Occipital lobe (tissue), 2 donors: ENCODE measurements around the gene LIMCH1. TPM values are rescaled to one million over a fixed set of nuclear protein-coding genes. Genes with fewer than 3 reads are reported as not detected.

Experiments used
- DNase-seq: peaks from one replicate; lab custom pipeline; 2025; lab: John Stamatoyannopoulos, UW
- total RNA-seq: library from RNA; depleted of rRNA; stranded (reverse); fragments of >200 nt; gene quantifications from one replicate; pipeline ENCODE4 v1.2.3, GENCODE V29; 2014

Gene LIMCH1
- total RNA-seq, 1 donor from 2014 or later = 175 TPM

- no peak for DNase-seq
Observed at GRCh38 chr4:41532336-41532735, 5.6 kb upstream of the LIMCH1 start.

DNA sequence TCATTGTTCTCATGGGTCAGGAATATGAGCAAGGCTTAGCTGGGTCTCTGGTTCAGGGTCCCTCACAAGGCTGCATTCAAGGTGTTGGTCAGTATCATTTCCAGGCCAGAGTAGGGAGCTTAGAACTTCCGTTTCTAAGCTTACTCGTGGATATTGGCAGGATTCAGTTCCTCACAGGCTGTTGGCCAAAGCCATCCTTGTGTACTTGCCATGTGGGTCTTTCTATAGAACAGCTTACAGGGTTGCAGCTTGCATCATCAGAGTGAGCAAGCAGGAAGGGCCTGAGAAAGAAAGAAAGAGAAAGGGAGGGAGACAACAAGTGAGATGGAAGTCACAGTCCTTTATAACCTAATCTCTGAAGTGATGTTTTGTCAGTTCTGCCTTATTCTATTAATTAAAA, 5.1 kb upstream of the LIMCH1 start:
- no peak for DNase-seq

- no peak for DNase-seq
Observed at GRCh38 chr4:41533680-41534079, 4.3 kb upstream of the LIMCH1 start.

GRCh38 chr4:41534404-41534803, 3.6 kb upstream of the LIMCH1 start:
- no peak for DNase-seq

GRCh38 chr4:41535911-41536371, 2.0 kb upstream of the LIMCH1 start:
- DNase-seq = no peak

GRCh38 chr4:41537292-41537890, 566 bp upstream of the LIMCH1 start:
- DNase-seq = no peak

DNA sequence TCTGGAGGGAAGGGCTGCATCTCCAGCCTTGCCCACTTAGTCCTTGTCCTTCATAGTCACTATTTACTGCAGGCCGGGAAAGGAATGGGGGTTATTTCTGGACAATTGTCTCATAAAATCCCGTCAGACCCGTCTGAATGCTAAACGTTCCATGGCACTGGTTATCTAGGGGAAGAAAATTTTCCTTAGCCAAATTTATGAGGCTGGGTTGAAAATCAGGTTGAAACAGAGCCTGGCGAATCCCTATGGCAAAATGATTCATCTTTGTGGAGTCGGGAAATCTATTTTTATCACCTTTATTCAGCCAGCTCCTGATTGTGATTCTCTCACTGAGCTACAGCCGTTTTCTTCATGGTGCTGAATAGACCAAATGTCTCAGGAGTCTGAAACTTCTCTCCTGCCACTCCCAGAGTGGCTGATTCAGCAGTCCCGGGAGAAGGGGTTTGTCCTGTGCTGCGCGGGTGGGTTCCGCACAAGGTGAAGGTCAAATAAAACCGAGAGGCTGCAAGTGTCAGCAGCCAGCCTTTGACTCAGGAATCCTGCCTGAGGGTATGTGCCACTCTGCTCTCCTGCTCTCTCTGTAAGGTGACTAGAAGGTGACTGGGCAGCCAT, 1.0 kb downstream of the LIMCH1 start:
- DNase-seq = peak; percentile 44

- no peak for DNase-seq
Observed at GRCh38 chr4:41539711-41540110, 1.8 kb downstream of the LIMCH1 start.

- DNase-seq = no peak
Observed at GRCh38 chr4:41540687-41541086, 2.7 kb downstream of the LIMCH1 start.

GRCh38 chr4:41541687-41542094, 3.7 kb downstream of the LIMCH1 start:
- DNase-seq = no peak

DNA sequence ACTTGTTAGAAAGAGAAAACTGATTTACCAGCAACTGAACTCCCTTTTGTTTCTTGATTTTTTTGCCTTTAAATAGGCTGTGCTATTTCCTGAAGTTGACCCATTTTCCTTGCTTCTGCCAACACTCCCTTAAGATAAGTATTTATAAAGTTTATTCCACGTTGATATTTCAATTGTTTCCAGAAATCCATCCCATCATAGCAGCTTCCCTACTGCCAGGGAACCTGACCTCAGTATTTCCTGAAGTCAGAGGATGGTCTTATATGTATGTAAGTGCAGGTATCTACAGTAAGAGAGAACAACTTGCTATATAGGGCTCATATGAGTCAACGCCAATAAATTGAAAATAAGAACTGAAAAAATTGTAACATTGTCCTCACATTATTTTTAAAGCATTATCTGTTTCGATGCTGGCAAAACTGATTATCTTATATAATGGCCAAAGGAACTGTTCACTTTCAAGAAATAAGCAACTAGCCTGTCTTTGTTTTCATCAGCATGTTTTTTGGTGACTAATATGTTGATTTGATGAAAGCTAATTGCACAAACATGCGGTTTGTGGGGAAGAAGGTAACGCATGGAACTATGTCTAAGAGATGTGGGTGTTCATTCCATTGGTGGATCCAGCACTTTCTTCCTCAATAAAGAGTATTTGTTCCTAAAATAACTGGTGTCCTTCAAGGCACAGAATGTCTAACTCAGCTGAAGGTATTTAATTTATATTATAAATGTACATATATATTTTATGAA, 4.7 kb downstream of the LIMCH1 start:
- no peak for DNase-seq

- no peak for DNase-seq
Observed at GRCh38 chr4:41545238-41545637, 7.3 kb downstream of the LIMCH1 start.

GRCh38 chr4:41546638-41547037, 8.7 kb downstream of the LIMCH1 start:
- no peak for DNase-seq

DNA sequence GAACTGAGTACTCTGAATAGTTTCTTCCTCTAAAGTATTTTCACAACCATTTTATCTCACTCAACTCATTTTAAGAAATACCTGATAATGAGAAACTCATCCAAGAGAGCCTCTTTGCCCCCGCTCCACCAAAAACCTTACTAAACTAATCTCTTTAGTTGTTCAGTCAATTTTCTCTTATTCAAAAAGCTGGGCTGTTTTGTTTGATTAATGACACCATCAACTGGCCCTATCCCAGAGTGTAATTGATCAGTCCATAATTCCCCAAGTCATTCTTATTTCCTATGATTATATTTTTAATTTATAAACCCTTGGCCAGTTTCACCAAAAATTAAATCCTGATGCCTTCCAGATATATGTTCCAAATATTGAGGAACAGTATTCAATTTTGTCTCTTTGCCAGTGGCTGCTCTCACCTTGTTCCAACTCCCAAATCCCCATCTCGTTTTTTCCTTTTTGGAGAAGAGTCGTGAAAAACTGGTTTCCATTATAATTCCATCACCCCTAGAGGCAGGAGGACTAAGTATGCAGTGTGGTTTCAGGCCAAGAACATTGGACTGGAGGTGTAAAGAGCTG, 10.4 kb downstream of the LIMCH1 start:
- no peak for DNase-seq

GRCh38 chr4:41549478-41549877, 11.5 kb downstream of the LIMCH1 start:
- no peak for DNase-seq

- DNase-seq = no peak
Observed at GRCh38 chr4:41550308-41550707, 12.4 kb downstream of the LIMCH1 start.

- DNase-seq = no peak
Observed at GRCh38 chr4:41551536-41551935, 13.6 kb downstream of the LIMCH1 start.

DNA sequence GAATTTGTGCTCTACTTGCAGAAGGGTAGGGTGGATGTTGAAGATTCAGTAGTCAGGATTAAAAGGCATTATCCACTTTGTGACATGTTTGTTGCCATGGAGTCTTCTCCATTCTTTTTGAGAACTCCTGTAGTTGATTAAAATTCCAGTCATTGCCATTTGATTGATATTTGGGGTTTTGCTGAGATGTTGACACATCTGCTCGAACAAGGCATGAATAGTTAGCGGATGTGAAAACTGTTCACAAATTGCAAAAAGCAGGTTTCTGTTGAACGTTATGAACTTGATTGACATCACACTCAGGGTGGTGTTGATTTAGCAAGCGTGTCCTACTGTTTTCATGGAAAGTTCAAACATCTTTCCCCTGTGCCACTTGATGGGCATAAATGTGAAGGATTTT, 16.9 kb downstream of the LIMCH1 start:
- no peak for DNase-seq

GRCh38 chr4:41556526-41556925, 18.6 kb downstream of the LIMCH1 start:
- no peak for DNase-seq

GRCh38 chr4:41559940-41560516, 22.1 kb downstream of the LIMCH1 start:
- no peak for DNase-seq

GRCh38 chr4:41561244-41561643, 23.3 kb downstream of the LIMCH1 start:
- DNase-seq = no peak

- no peak for DNase-seq
Observed at GRCh38 chr4:41567186-41567585, 29.2 kb downstream of the LIMCH1 start.
